Smooth muscle cell (in vitro differentiated cells): ENCODE measurements around the gene STAT5B. TPM values are rescaled to one million over a fixed set of nuclear protein-coding genes. Genes with fewer than 3 reads are reported as not detected.

ENCODE experiments used
- DNase-seq: peaks from one replicate; lab custom pipeline; 2025; ENCODE audit not compliant: unreplicated experiment; lab: John Stamatoyannopoulos, UW
- H2AFZ ChIP-seq: fragments of 200-600 bp; sonication (generic); 2 replicates; pipeline ENCODE4 v1.6.0; 2016; ENCODE audit warnings: antibody characterized with exemption, low read depth, mild to moderate bottlenecking
- H3F3A ChIP-seq: fragments of 200-600 bp; sonication (generic); 2 replicates; pipeline ENCODE4 v1.6.0; 2017; ENCODE audit warnings: antibody characterized with exemption, low read depth
- H3K27ac ChIP-seq: fragments of 200-600 bp; sonication (generic); 2 replicates; pipeline ENCODE4 v1.5.1; 2016; ENCODE audit warnings: low read depth, mild to moderate bottlenecking
- H3K27me3 ChIP-seq: fragments of 200-600 bp; sonication (generic); 2 replicates; pipeline ENCODE4 v1.6.1; 2016; ENCODE audit warnings: low read depth, mild to moderate bottlenecking
- H3K36me3 ChIP-seq: fragments of 200-600 bp; sonication (generic); 2 replicates; pipeline ENCODE4 v1.5.1; 2016; ENCODE audit warnings: low read depth
- H3K4me1 ChIP-seq: fragments of 200-600 bp; sonication (generic); 2 replicates; pipeline ENCODE4 v1.5.1; 2016; ENCODE audit warnings: low read depth
- H3K4me2 ChIP-seq: fragments of 200-600 bp; sonication (generic); 2 replicates; pipeline ENCODE4 v1.6.0; 2016; ENCODE audit warnings: mild to moderate bottlenecking
- H3K4me3 ChIP-seq: fragments of 200-600 bp; sonication (generic); 2 replicates; pipeline ENCODE4 v1.5.1; 2016; ENCODE audit warnings: mild to moderate bottlenecking
- H3K79me2 ChIP-seq: fragments of 200-600 bp; sonication (generic); 2 replicates; pipeline ENCODE4 v1.6.0; 2016; ENCODE audit warnings: low read depth, mild to moderate bottlenecking
- H3K9ac ChIP-seq: fragments of 200-600 bp; sonication (generic); 2 replicates; pipeline ENCODE4 v1.6.0; 2016; ENCODE audit warnings: low read depth
- H3K9me3 ChIP-seq: fragments of 200-600 bp; sonication (generic); replicated peaks from 2 replicates; pipeline ENCODE4 v1.5.1; 2016; ENCODE audit warnings: low read depth
- H4K20me1 ChIP-seq: fragments of 200-600 bp; sonication (generic); 2 replicates; pipeline ENCODE4 v1.6.0; 2016; ENCODE audit warnings: low read depth
- CTCF ChIP-seq: fragments of 200-600 bp; sonication (generic); IDR thresholded peaks from 2 replicates; pipeline ENCODE4 v1.5.1; 2017; ENCODE audit warnings: borderline replicate concordance, mild to moderate bottlenecking, antibody characterized with exemption; ENCODE audit not compliant: insufficient read depth, poor library complexity, severe bottlenecking
- whole genome bisulfite sequencing: methylation state at CpG from one replicate; pipeline ENCODE4 v1.1.7; 2016; ENCODE audit warnings: low lambda C conversion rate; 5-methylcytosine and 5-hydroxymethylcytosine counted together
- polyA plus RNA-seq: library from polyadenylated mRNA; unstranded; fragments of >200 nt; fragmentation: Nextera tagmentation; extraction: Ambion mirVana; gene quantifications from 2 replicates; pipeline ENCODE4 v1.2.1, GENCODE V29; 2016
- total RNA-seq: library from RNA; depleted of rRNA; stranded (reverse); fragments of >200 nt; gene quantifications from 2 replicates; pipeline ENCODE4 v1.2.3, GENCODE V29; 2014

STAT5B gene
- total and polyA plus RNA-seq, 2 experiments from 2014 or later: 10.7 to 12.4 TPM

GRCh38 chr17:42200706-42201457 lies 75.3 kb downstream of the STAT5B start:
- H3K4me3 ChIP-seq: no peak overlapping the region
- no peaks in the 10 kb centered on the region for H3K36me3 ChIP-seq
- TF ChIP-seq CTCF: no peak
- H4K20me1 ChIP-seq: no peaks in the 10 kb centered on the region
- H3K4me1 ChIP-seq: no peaks in the 10 kb centered on the region
- no peaks in the 10 kb centered on the region for H3K9me3 ChIP-seq
- WGBS: 96% methylated on average over 14 of the region's 14 CpGs
- H2AFZ ChIP-seq: no peak overlapping the region
- H3F3A ChIP-seq: no peaks in the 10 kb centered on the region
- H3K4me2 ChIP-seq: no peak overlapping the region
- no peaks in the 10 kb centered on the region for H3K27me3 ChIP-seq
- no peak overlapping the region for H3K9ac ChIP-seq
- DNase-seq: no peak
- no peaks in the 10 kb centered on the region for H3K79me2 ChIP-seq
- no peak overlapping the region for H3K27ac ChIP-seq

- Histone ChIP-seq H3K9me3 (no peaks in the 10 kb centered on the region), H3K4me3 (no peak overlapping the region), H3K27ac (no peak overlapping the region), H3K4me1 (no peaks in the 10 kb centered on the region), H3K36me3 (no peaks in the 10 kb centered on the region), H3F3A (no peaks in the 10 kb centered on the region), H2AFZ (no peak overlapping the region), H3K79me2 (no peaks in the 10 kb centered on the region), H3K9ac (no peak overlapping the region), H4K20me1 (no peaks in the 10 kb centered on the region), H3K27me3 (no peaks in the 10 kb centered on the region), H3K4me2 (no peak overlapping the region)
- WGBS: 92% methylated on average over 12 of the region's 12 CpGs
- no peak for DNase-seq
- no peak for TF ChIP-seq CTCF
Measured at GRCh38 chr17:42199416-42200011, 76.7 kb downstream of the STAT5B start.

GRCh38 chr17:42198897-42199296 lies 77.3 kb downstream of the STAT5B start:
- Histone ChIP-seq H3K4me3 (no peak overlapping the region), H3K9me3 (no peaks in the 10 kb centered on the region), H3K4me1 (no peaks in the 10 kb centered on the region), H3K27me3 (no peaks in the 10 kb centered on the region), H3K9ac (no peak overlapping the region), H2AFZ (no peak overlapping the region), H3K36me3 (no peaks in the 10 kb centered on the region), H3K4me2 (no peak overlapping the region), H3K27ac (no peak overlapping the region), H3F3A (no peaks in the 10 kb centered on the region), H3K79me2 (no peaks in the 10 kb centered on the region), H4K20me1 (no peaks in the 10 kb centered on the region)
- 88% methylated on average over 4 of the region's 4 CpGs for WGBS
- DNase-seq: no peak
- TF ChIP-seq CTCF: no peak

GRCh38 chr17:42197564-42198156 lies 78.5 kb downstream of the STAT5B start:
- Histone ChIP-seq H3K4me3 (no peak overlapping the region), H3K9me3 (no peaks in the 10 kb centered on the region), H3K36me3 (no peaks in the 10 kb centered on the region), H3K4me1 (no peaks in the 10 kb centered on the region), H3K79me2 (no peaks in the 10 kb centered on the region), H3K4me2 (no peak overlapping the region), H3K27ac (no peak overlapping the region), H3K9ac (no peak overlapping the region), H4K20me1 (no peaks in the 10 kb centered on the region), H3K27me3 (no peaks in the 10 kb centered on the region), H2AFZ (no peak overlapping the region), H3F3A (no peaks in the 10 kb centered on the region)
- DNase-seq: no peak
- 96% methylated on average over 8 of the region's 8 CpGs for WGBS
- no peak for TF ChIP-seq CTCF
